Skeletal muscle cell (primary cell): ENCODE results near the gene GDF2.

Source experiments
- DNase-seq: peaks from one replicate; pipeline ENCODE4 v3.0.0-alpha.2; 2010; ENCODE audit warnings: low read depth
- H3K4me3 ChIP-seq: 2 replicates; pipeline ENCODE4 v1.5.1; 2011; ENCODE audit warnings: low read depth, mild to moderate bottlenecking, control low read depth, low read length, moderate library complexity

Gene GDF2

GRCh38 chr10:47322300-47323061 lies at the start of gene GDF2:
GDF2 (plus strand) TSS chr10:47322454; CDS start chr10:47322669, 215 bp downstream.
- no peak within 1 kb of the TSS for H3K4me3 ChIP-seq
- DNase-seq = no peak

GRCh38 chr10:47276071-47276470 lies 46.2 kb upstream of the GDF2 start:
- no peak for DNase-seq

GRCh38 chr10:47276576-47277351 lies 45.5 kb upstream of the GDF2 start:
- no peak overlapping the region for H3K4me3 ChIP-seq
- no peak for DNase-seq

More at GRCh38 chr10:47276071-47276470, 46.2 kb upstream of the GDF2 start:
- H3K4me3 ChIP-seq = no peak overlapping the region

GRCh38 chr10:47277352-47278151 lies 44.7 kb upstream of the GDF2 start:
- no peak for DNase-seq
- no peak overlapping the region for H3K4me3 ChIP-seq

- H3K4me3 ChIP-seq = no peak overlapping the region
- DNase-seq = no peak
These were observed 44.1 kb upstream of the GDF2 start for GRCh38 chr10:47278152-47278473.

- DNase-seq = no peak
- H3K4me3 ChIP-seq = no peak overlapping the region
These were observed 43.5 kb upstream of the GDF2 start for GRCh38 chr10:47278720-47279119.

- H3K4me3 ChIP-seq = no peak overlapping the region
- no peak for DNase-seq
These were observed 43.0 kb upstream of the GDF2 start for GRCh38 chr10:47279276-47279675.

GRCh38 chr10:47282005-47282656 lies 40.1 kb upstream of the GDF2 start:
- DNase-seq = no peak
- H3K4me3 ChIP-seq = no peak overlapping the region

GRCh38 chr10:47282657-47283018 lies 39.6 kb upstream of the GDF2 start:
- DNase-seq = no peak
- no peak overlapping the region for H3K4me3 ChIP-seq

- no peak overlapping the region for H3K4me3 ChIP-seq
- no peak for DNase-seq
These were observed 39.1 kb upstream of the GDF2 start for GRCh38 chr10:47283101-47283630.

GRCh38 chr10:47283848-47284247 lies 38.4 kb upstream of the GDF2 start:
- no peak overlapping the region for H3K4me3 ChIP-seq
- DNase-seq = no peak

GRCh38 chr10:47285381-47286115 lies 36.7 kb upstream of the GDF2 start:
- DNase-seq = no peak
- H3K4me3 ChIP-seq = no peak overlapping the region

GRCh38 chr10:47286116-47286505 lies 36.1 kb upstream of the GDF2 start:
- H3K4me3 ChIP-seq = no peak overlapping the region
- no peak for DNase-seq

GRCh38 chr10:47286591-47287315 lies 35.5 kb upstream of the GDF2 start:
- DNase-seq = no peak
- no peak overlapping the region for H3K4me3 ChIP-seq

- no peak overlapping the region for H3K4me3 ChIP-seq
These were observed 34.9 kb upstream of the GDF2 start for GRCh38 chr10:47287365-47287802.

GRCh38 chr10:47287805-47288204 lies 34.4 kb upstream of the GDF2 start:
- DNase-seq = no peak
- no peak overlapping the region for H3K4me3 ChIP-seq

More at GRCh38 chr10:47287365-47287802, 34.9 kb upstream of the GDF2 start:
- DNase-seq = no peak

GRCh38 chr10:47288236-47288635 lies 34.0 kb upstream of the GDF2 start:
- DNase-seq = no peak
- H3K4me3 ChIP-seq = no peak overlapping the region

- no peak for DNase-seq
- no peak overlapping the region for H3K4me3 ChIP-seq
These were observed 33.2 kb upstream of the GDF2 start for GRCh38 chr10:47288916-47289495.
